ENCODE results near the gene DEFB128. TPM values are rescaled to one million over a fixed set of nuclear protein-coding genes. Genes with fewer than 3 reads are reported as not detected.
"Not testable (repeated sequence)": the region's sequence is repeated elsewhere in the genome, so short reads cannot be mapped to it uniquely, and the experiment has no call there.

DEFB128 gene
- total RNA-seq, 2 donors from 2014 or later: not detected

GRCh38 chr20:235891-236290 is 46.4 kb upstream of the DEFB128 start:
- 65% methylated on average over 1 of the region's 1 CpG; no CpG with 5 or more reads in 1 of the 2 experiments for WGBS, 2 experiments (ENCODE audit: insufficient coverage in 1 of 2, insufficient read length in 1 of 2)
- DNase-seq: no peak
- no peak for TF ChIP-seq CTCF (conservative IDR thresholded peaks at IDR 0.05)
- Histone ChIP-seq H3K27me3 (ENCODE audit: control insufficient read depth, insufficient read depth, low read length, poor library complexity, severe bottlenecking) (no peaks in the 10 kb centered on the region), H3K4me3 (ENCODE audit: low read length) (no peak overlapping the region), H3K36me3 (ENCODE audit: control insufficient read depth, insufficient read depth, low read length) (no peaks in the 10 kb centered on the region), H3K9ac (ENCODE audit: extremely low read depth, low read length, poor library complexity, severe bottlenecking) (no peak overlapping the region), H3K27ac (ENCODE audit: low read depth, low read length) (no peak overlapping the region), H3K9me3 (ENCODE audit: control insufficient read depth, low read length) (no peaks in the 10 kb centered on the region), H3K4me1 (ENCODE audit: control insufficient read depth, insufficient read depth, low read length) (no peaks in the 10 kb centered on the region)
- Mint-ChIP-seq H3K4me1 (no peaks in the 10 kb centered on the region), H3K27ac (no peak overlapping the region), H3K4me3 (no peak overlapping the region), H3K9me3 (no peaks in the 10 kb centered on the region), H3K36me3 (ENCODE audit: low read depth) (no peaks in the 10 kb centered on the region), H3K27me3 (ENCODE audit: insufficient read depth) (peaks cover 68% of the 10 kb centered on the region)

GRCh38 chr20:227439-228105 is 38.1 kb upstream of the DEFB128 start:
- H3K9me3 ChIP-seq (ENCODE audit: control insufficient read depth, low read length): no peaks in the 10 kb centered on the region
- H3K4me3 ChIP-seq (ENCODE audit: low read length): no peak overlapping the region
- no peak overlapping the region for H3K9ac ChIP-seq (ENCODE audit: extremely low read depth, low read length, poor library complexity, severe bottlenecking)
- H3K27ac Mint-ChIP-seq: no peak overlapping the region
- no peak for TF ChIP-seq CTCF (conservative IDR thresholded peaks at IDR 0.05)
- H3K36me3 ChIP-seq (ENCODE audit: control insufficient read depth, insufficient read depth, low read length): no peaks in the 10 kb centered on the region
- H3K36me3 Mint-ChIP-seq (ENCODE audit: low read depth): no peaks in the 10 kb centered on the region
- no peaks in the 10 kb centered on the region for H3K4me1 ChIP-seq (ENCODE audit: control insufficient read depth, insufficient read depth, low read length)
- peaks cover 60% of the 10 kb centered on the region for H3K27me3 Mint-ChIP-seq (ENCODE audit: insufficient read depth)
- no peaks in the 10 kb centered on the region for H3K9me3 Mint-ChIP-seq
- H3K27me3 ChIP-seq (ENCODE audit: control insufficient read depth, insufficient read depth, low read length, poor library complexity, severe bottlenecking): peaks cover 19% of the 10 kb centered on the region
- H3K4me3 Mint-ChIP-seq: no peak overlapping the region
- H3K27ac ChIP-seq (ENCODE audit: low read depth, low read length): no peak overlapping the region
- DNase-seq: no peak
- no peaks in the 10 kb centered on the region for H3K4me1 Mint-ChIP-seq
- WGBS, 2 experiments (ENCODE audit: insufficient coverage in 1 of 2, insufficient read length in 1 of 2): 90 to 93% methylated on average over 2 to 3 of the region's 3 CpGs

GRCh38 chr20:226958-227357 is 37.4 kb upstream of the DEFB128 start, which contains the start of gene DEFB129:
Gene DEFB129, plus strand, starts transcription at chr20:227258. Its CDS starts 31 bp downstream, at chr20:227289.
- Mint-ChIP-seq H3K9me3 (no peaks in the 10 kb centered on the region), H3K27ac (no peak within 1 kb of the TSS), H3K4me1 (no peaks in the 10 kb centered on the region), H3K4me3 (no peak within 1 kb of the TSS), H3K36me3 (ENCODE audit: low read depth) (no peaks in the 10 kb centered on the region), H3K27me3 (ENCODE audit: insufficient read depth) (peaks cover 61% of the 10 kb centered on the region)
- Histone ChIP-seq H3K9ac (ENCODE audit: extremely low read depth, low read length, poor library complexity, severe bottlenecking) (no peak within 1 kb of the TSS), H3K4me3 (ENCODE audit: low read length) (no peak within 1 kb of the TSS), H3K9me3 (ENCODE audit: control insufficient read depth, low read length) (no peaks in the 10 kb centered on the region), H3K27ac (ENCODE audit: low read depth, low read length) (no peak within 1 kb of the TSS), H3K27me3 (ENCODE audit: control insufficient read depth, insufficient read depth, low read length, poor library complexity, severe bottlenecking) (peaks cover 23% of the 10 kb centered on the region), H3K36me3 (ENCODE audit: control insufficient read depth, insufficient read depth, low read length) (no peaks in the 10 kb centered on the region), H3K4me1 (ENCODE audit: control insufficient read depth, insufficient read depth, low read length) (no peaks in the 10 kb centered on the region)
- no peak for DNase-seq
- TF ChIP-seq CTCF (conservative IDR thresholded peaks at IDR 0.05): no peak
- 79 to 87% methylated on average over 2 to 3 of the region's 3 CpGs for WGBS, 2 experiments (ENCODE audit: insufficient coverage in 1 of 2, insufficient read length in 1 of 2)

- peaks cover 63% of the 10 kb centered on the region for H3K27me3 Mint-ChIP-seq (ENCODE audit: insufficient read depth)
- H3K36me3 ChIP-seq (ENCODE audit: control insufficient read depth, insufficient read depth, low read length); H3K4me1 ChIP-seq (ENCODE audit: control insufficient read depth, insufficient read depth, low read length); H3K36me3 Mint-ChIP-seq (ENCODE audit: low read depth); H3K9me3 Mint-ChIP-seq; H3K27ac ChIP-seq (ENCODE audit: low read depth, low read length); DNase-seq; H3K9ac ChIP-seq (ENCODE audit: extremely low read depth, low read length, poor library complexity, severe bottlenecking); H3K27ac Mint-ChIP-seq; H3K4me3 ChIP-seq (ENCODE audit: low read length); H3K9me3 ChIP-seq (ENCODE audit: control insufficient read depth, low read length); H3K4me1 Mint-ChIP-seq; H3K4me3 Mint-ChIP-seq: not testable (repeated sequence)
- 89 to 100% methylated on average over 2 of the region's 3 CpGs for WGBS, 2 experiments (ENCODE audit: insufficient coverage in 1 of 2, insufficient read length in 1 of 2)
- peaks cover 33% of the 10 kb centered on the region for H3K27me3 ChIP-seq (ENCODE audit: control insufficient read depth, insufficient read depth, low read length, poor library complexity, severe bottlenecking)
These were observed 36.4 kb upstream of the DEFB128 start for GRCh38 chr20:225879-226278.
